Measurements from ENCODE around the gene C2CD3. TPM values are rescaled to one million over a fixed set of nuclear protein-coding genes. Genes with fewer than 3 reads are reported as not detected.
A peak's percentile ranks its signal among the peaks of the same experiment; 100 is the strongest.

The C2CD3 gene
- total and polyA plus RNA-seq, 10 of the 15 experiments (the other 5 are each of a cell fraction or from before 2014, with no cell fraction given), result 2.3 to 24.0 (median 16.3) TPM

DNA sequence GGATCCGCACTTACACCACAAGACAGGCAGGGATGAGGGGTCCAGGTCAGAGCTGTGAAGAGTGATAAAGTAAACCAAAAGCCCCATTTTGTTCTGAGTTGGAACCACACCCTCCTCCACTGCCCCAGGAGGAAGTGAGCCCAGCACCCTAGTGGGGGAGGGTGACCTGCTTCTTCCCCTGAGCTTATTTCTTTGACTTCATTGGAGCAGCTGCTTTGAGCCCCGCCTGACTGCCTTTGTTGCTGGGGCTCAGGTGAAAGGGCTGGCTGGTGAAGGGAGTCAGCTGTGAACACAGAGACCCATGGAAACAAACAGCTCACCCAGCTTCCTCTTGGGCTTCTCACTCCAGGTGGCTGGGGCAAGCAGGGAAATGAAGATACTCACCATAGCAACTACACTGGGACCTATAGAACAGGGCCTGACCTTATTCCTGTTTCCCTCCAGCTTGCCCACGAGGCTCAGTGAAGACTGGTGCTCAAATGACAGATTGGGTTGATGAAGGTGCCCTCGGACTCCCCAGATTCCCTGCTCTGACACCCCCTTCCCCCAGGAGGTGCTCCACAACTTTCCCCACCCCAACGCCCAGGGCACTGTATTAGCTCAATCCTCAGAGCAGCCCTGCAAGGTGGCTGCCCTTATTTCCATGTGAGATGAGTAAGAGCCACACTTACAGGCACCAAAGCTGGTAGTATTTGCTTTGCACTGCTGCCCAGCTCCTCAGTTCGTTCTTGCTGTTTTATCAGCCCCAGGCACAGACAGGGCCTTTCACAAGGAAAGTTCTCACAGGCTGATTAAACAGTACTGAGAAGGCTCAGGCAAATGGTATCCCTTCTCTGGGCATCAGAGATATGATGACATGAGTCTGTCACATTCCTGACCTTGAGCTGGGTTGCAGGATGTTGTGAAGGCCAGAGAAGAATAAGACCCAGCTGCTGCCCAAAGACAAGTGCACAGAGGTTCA is 190.5 kb downstream of the C2CD3 start (continued):
- TF ChIP-seq, protein P1, sequence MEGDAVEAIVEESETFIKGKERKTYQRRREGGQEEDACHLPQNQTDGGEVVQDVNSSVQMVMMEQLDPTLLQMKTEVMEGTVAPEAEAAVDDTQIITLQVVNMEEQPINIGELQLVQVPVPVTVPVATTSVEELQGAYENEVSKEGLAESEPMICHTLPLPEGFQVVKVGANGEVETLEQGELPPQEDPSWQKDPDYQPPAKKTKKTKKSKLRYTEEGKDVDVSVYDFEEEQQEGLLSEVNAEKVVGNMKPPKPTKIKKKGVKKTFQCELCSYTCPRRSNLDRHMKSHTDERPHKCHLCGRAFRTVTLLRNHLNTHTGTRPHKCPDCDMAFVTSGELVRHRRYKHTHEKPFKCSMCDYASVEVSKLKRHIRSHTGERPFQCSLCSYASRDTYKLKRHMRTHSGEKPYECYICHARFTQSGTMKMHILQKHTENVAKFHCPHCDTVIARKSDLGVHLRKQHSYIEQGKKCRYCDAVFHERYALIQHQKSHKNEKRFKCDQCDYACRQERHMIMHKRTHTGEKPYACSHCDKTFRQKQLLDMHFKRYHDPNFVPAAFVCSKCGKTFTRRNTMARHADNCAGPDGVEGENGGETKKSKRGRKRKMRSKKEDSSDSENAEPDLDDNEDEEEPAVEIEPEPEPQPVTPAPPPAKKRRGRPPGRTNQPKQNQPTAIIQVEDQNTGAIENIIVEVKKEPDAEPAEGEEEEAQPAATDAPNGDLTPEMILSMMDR (IDR thresholded peaks at IDR 0.05 in 2 of 3, conservative IDR thresholded peaks at IDR 0.05 in 1 of 3; ENCODE audit: control insufficient read depth in 2 of 3, extremely low read depth in 1 of 3, insufficient read depth in 1 of 3, low read depth in 3 of 3, low read length in 3 of 3), result 0 out of 6 replicates have a peak, but pooled peaks of 1 of the 3 experiments have one; percentile 2
- no peak for TF ChIP-seq ZBED1 (IDR thresholded peaks at IDR 0.05; ENCODE audit: borderline replicate concordance)
- peak; percentile 81; the same call in 1 of the 2 replicates for TF ChIP-seq YY1 (IDR thresholded peaks at IDR 0.05; ENCODE audit: low read depth, low read length)
- TF ChIP-seq IKZF2 (IDR thresholded peaks at IDR 0.05), result peak in 1 of 2 experiments; percentile 47; a peak in 2 of 4 replicates
- 0 out of 2 replicates have a peak, but pooled peaks have one; percentile 22 for TF ChIP-seq MTA2 (IDR thresholded peaks at IDR 0.05; ENCODE audit: low read depth)
- peak; percentile 63 for TF ChIP-seq ATF7 (IDR thresholded peaks at IDR 0.05; ENCODE audit: low read depth)
- TF ChIP-seq BHLHE40 (IDR thresholded peaks at IDR 0.05; ENCODE audit: borderline replicate concordance in 1 of 2, low read depth in 2 of 2, low read length in 1 of 2), result peak; percentile 57 to 63; a peak in 3 of 4 replicates
- TF ChIP-seq RBBP5 (conservative IDR thresholded peaks at IDR 0.05), result no peak
- TF ChIP-seq, protein P2, sequence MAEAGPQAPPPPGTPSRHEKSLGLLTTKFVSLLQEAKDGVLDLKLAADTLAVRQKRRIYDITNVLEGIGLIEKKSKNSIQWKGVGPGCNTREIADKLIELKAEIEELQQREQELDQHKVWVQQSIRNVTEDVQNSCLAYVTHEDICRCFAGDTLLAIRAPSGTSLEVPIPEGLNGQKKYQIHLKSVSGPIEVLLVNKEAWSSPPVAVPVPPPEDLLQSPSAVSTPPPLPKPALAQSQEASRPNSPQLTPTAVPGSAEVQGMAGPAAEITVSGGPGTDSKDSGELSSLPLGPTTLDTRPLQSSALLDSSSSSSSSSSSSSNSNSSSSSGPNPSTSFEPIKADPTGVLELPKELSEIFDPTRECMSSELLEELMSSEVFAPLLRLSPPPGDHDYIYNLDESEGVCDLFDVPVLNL (IDR thresholded peaks at IDR 0.05; ENCODE audit: low read depth, low read length), result no peak
- TF ChIP-seq RAD51 (IDR thresholded peaks at IDR 0.05), result peak; percentile 55
- TF ChIP-seq CHD4 (IDR thresholded peaks at IDR 0.05), result no peak
- peak; percentile 30 to 73; a peak in 3 of 4 replicates for TF ChIP-seq EP300 (IDR thresholded peaks at IDR 0.05; ENCODE audit: borderline replicate concordance in 1 of 2, control insufficient read depth in 1 of 2, low read depth in 2 of 2, low read length in 2 of 2)
- TF ChIP-seq GATAD2B (conservative IDR thresholded peaks at IDR 0.05; ENCODE audit: low read depth), result 0 out of 2 replicates have a peak, but pooled peaks have one; percentile 49
- TF ChIP-seq, protein P3, sequence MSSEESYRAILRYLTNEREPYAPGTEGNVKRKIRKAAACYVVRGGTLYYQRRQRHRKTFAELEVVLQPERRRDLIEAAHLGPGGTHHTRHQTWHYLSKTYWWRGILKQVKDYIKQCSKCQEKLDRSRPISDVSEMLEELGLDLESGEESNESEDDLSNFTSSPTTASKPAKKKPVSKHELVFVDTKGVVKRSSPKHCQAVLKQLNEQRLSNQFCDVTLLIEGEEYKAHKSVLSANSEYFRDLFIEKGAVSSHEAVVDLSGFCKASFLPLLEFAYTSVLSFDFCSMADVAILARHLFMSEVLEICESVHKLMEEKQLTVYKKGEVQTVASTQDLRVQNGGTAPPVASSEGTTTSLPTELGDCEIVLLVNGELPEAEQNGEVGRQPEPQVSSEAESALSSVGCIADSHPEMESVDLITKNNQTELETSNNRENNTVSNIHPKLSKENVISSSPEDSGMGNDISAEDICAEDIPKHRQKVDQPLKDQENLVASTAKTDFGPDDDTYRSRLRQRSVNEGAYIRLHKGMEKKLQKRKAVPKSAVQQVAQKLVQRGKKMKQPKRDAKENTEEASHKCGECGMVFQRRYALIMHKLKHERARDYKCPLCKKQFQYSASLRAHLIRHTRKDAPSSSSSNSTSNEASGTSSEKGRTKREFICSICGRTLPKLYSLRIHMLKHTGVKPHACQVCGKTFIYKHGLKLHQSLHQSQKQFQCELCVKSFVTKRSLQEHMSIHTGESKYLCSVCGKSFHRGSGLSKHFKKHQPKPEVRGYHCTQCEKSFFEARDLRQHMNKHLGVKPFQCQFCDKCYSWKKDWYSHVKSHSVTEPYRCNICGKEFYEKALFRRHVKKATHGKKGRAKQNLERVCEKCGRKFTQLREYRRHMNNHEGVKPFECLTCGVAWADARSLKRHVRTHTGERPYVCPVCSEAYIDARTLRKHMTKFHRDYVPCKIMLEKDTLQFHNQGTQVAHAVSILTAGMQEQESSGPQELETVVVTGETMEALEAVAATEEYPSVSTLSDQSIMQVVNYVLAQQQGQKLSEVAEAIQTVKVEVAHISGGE (CRISPR knock-in tag; IDR thresholded peaks at IDR 0.05), result no peak
- no peak for TF ChIP-seq NR2C2 (IDR thresholded peaks at IDR 0.05; ENCODE audit: borderline replicate concordance, control insufficient read depth, insufficient read length, low read depth)
- no peak for TF ChIP-seq KLF5 (IDR thresholded peaks at IDR 0.05; ENCODE audit: partially characterized antibody)
- no peak for TF ChIP-seq ASH2L (IDR thresholded peaks at IDR 0.05; ENCODE audit: borderline replicate concordance, low read depth)
- TF ChIP-seq, protein P4, sequence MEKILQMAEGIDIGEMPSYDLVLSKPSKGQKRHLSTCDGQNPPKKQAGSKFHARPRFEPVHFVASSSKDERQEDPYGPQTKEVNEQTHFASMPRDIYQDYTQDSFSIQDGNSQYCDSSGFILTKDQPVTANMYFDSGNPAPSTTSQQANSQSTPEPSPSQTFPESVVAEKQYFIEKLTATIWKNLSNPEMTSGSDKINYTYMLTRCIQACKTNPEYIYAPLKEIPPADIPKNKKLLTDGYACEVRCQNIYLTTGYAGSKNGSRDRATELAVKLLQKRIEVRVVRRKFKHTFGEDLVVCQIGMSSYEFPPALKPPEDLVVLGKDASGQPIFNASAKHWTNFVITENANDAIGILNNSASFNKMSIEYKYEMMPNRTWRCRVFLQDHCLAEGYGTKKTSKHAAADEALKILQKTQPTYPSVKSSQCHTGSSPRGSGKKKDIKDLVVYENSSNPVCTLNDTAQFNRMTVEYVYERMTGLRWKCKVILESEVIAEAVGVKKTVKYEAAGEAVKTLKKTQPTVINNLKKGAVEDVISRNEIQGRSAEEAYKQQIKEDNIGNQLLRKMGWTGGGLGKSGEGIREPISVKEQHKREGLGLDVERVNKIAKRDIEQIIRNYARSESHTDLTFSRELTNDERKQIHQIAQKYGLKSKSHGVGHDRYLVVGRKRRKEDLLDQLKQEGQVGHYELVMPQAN (conservative IDR thresholded peaks at IDR 0.05), result peak; percentile 65
- TF ChIP-seq FOXM1 (IDR thresholded peaks at IDR 0.05; ENCODE audit: low read depth, low read length), result no peak; the same call in none of the 2 replicates
- TF ChIP-seq RFX5 (IDR thresholded peaks at IDR 0.05; ENCODE audit: low read depth, low read length), result peak; percentile 91
